Left forelimb (tissue), 1 donor: ENCODE data around the gene MGAT1.

Experiments used
- DNase-seq: peaks from one replicate; pipeline ENCODE4 v3.0.0-alpha.2; 2018; ENCODE audit warnings: low spot score

The MGAT1 gene

DNA sequence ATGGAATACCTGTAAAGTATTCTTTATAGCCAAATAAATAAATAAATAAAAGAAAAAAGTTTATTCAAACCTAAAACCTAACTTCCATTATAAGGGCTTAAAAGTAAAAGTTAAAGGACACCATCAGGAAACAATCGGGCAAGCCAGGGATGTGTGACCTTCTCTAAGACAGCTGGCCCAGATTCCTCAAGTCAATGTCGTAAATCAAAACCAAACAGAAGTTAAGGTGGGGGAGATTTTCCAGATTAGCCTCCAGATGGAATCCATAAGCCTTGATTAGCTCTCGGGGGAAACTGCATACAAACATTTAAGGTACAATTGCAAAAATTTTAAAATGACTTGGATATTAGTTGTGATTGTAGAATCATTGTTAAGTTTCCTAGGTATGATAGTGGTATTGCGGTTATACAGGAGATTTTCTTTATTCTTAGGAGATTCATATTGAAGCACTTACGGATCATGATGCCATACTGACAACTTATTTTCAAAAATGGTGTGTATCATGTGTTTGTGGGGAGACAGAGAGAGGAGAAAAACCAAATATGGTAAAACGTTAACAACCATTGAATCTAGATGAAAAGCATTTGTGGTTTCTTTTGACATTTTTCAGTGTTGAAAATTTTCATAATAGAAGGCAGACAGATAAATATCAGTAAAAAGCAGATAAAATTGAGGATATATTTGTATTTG, 21.5 kb upstream of the MGAT1 start:
- DNase-seq = no peak

DNA sequence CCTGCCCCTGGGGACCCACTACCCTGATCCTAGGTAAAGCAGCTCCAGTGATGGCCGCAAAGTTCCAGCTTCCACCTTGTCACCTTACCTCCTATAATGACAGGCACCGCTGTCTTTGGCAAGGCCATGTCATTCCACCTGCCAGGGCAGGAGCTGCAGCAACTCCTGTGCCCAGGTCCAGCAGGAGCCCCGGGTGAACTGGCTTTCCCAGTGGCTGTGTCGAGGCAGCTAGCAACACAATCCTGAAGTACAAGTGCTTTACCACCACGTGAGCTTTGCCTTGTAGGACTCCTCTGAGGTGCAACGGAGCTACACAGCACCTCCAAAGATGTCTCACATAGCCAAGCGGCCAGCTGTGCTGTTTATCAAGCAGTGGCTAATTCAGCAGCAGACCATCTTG, 20.7 kb upstream of the MGAT1 start:
- DNase-seq = no peak

DNA sequence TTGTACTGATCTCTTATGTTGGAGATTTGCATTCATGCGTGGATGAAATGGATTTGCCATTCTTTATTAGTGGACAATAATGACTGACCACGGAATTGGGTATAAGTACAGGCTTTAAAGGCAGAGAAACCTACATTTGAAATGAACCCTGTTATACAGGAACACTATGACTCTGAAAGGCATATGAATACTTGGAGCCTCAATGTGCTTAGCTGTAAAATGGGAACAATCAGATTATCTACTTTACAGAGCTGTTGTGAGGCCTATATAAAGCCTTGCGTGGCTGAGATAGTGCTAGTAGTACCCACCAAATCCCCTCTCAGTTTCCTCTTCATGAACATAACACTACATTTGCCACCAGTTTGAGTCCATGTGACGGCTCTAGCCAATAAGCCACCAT, 18.9 kb upstream of the MGAT1 start:
- no peak for DNase-seq

DNA sequence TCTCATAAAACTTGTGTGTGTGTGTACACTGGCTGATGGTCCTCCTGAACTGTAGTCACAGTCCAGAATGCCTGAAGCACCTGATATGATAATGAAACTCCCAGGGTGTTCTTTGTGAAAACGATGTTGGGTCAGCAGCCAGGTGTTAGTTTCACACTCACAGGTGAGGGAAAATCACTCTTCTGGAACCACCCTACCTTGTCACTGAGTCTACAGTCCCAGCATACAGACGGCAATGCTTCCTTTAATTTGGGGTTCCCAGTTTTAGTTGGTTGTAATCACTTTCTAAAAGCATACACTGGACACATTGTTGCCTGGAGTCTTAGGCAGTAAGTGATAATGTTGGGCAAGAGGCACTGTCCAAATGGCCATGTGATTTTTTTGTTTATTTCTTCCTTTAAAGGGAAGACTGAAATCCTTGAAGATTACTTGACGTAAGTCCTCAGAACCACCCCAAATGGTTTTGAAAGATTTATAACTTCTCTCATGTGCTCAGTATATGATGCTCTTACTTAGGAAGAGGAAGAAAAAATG, 18.2 kb upstream of the MGAT1 start:
- no peak for DNase-seq

DNA sequence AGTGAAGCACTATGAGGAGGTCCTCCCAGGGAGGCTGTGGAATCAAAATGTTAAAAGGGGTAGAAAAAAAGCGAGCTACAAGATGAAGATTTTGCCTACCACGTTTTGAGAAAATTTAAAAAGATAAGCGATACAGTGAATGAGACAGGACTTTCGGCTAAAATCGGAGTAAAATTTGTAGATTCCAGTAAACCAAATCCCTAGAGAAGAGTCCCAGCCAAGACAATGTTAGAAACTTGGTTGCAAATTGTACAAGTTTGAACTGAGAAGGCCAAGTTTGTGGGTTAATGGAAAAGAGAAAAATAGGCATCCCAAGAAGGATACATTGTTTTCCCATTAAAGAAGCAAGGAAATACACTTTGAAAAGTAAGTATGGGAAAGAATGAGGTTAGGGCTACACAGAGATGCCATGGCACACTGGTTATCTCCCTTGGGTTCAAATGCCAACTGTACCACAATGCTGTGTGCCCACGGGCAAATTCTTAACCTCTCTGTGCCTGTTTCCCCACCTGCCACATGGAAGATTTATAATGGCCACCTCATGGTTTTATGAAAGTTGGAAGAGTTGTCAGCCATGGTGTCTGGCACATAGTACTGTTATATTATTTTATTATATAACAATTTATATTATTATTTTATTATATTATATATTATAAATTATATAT, 16.2 kb upstream of the MGAT1 start:
- DNase-seq = no peak

DNA sequence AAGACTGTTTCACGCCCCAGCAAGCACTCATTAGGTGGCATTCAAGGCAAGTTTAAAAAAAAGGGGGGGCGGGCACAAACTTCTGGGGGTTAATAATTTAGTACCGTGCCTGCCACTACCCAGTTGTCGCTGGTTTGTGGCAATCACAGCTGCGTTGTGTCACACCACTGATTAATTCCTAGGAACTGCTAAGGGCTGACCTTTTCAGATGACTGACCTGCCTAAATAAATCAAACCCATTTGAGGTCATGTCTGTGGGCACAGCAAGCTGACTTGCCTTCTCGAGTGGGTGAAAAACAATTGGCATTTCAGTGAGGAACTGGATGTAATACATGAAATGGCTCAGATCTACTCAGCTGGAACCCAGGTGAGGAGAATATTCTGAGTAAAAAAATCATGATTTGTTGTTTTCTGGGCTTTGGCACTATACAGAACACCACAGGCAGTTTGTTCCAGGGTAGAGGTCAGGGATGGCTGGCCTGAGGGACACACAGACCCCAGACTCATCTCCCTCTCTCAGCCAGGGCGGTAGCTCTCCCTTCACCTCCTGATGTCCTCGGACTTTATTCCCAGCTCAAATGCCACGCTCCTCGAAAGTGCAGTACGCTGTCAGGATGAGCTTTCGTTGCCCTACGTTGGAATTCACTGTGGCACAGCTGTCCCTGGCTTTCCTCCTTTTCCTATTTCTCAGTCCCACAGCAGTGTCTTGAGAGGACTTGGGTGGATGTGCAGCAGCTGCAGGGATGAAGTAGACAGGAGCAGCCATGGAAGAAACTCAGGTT, 15.5 kb upstream of the MGAT1 start:
- no peak for DNase-seq

DNA sequence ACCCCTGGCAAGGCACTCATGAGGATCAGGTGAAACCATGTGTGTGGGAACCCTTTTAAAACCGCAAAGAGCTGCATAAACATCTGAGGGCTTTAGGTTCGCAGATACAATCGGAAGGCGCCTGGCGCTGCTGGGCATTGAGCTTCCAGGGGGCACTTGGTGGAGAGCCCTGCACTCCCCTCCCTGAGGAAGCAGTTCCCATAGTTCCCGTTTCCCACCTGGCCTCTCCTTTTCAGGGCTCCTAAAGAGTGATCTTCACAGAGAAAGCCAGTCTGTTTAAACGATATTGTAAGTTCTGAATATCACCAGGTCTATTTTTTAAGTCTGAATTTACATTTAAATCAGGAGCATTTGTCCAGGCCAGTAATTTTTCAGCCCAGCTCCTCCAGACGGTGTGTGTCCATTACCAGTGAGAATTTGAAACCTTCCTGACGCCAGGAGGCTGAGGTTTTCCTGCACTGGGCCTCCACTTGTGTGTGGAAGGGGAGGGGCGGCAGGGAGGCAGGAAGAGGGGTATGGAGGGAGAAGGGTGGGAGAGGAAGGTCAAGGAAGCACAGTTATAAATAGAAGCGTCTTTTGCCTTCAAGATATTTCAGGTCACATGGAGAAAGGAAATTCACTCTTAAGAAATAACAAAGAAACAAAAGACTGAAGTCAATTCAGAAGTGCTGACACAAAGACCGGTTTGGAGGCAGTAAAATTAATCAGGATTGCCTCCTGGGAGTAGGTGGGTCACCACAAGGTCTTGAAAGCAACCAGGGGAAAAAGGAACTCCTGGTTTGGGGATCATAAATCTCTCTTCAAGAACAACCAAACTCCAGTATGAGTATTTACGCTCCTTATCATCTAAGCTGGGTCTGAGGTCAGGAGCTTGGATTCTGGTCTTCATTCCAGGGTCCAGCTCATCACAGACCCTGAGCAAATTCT, 14.3 kb upstream of the MGAT1 start:
- no peak for DNase-seq

DNA sequence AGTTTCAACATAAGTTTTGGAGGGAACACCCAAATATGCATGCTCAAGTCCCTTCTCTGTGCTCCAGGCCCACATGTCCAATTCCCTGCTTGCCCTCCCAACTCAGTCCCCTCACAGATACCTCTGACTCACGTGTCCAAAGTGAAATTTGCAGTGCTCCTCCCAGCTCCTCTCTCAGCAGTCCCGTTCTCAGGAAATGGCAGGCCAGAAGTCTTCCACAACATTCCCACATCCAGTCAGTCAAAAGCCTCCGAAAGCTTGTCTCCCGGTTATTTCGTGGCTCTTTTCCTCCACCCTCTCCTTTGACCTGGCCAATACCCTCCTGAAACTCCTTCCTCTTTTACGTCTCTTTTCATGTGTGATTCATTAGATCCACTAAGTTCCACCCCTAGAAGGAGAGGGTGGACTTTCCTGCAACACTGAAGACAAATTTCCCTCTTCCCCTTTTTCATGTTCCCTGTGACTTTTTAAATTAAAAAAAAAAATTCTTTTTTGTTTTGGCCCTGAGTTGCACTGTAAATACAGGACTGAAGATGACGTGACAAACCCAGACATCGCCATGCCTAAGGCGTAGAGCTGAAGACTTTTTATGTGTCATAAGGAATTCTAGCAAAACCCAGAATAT, 12.8 kb upstream of the MGAT1 start:
- no peak for DNase-seq

DNA sequence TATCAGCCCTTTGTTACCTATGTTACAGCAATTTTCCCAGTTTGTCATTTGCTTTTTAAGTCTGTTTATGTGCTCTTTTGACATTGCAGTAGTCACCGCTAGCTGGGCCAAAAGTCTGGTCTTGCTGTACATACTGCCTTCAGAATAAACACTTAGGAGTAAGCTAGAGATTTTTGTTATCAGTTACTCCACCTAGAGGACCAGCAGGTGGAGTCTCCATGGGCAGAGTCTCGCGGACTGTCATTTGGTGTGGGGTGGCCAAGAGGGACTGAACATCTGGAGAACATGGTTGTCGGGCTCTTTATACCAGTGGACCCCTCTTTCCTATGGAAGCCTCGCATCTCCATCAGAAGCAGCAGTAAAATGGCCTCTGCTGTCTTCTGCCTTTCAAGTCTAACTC, 10.8 kb upstream of the MGAT1 start:
- DNase-seq = no peak

DNA sequence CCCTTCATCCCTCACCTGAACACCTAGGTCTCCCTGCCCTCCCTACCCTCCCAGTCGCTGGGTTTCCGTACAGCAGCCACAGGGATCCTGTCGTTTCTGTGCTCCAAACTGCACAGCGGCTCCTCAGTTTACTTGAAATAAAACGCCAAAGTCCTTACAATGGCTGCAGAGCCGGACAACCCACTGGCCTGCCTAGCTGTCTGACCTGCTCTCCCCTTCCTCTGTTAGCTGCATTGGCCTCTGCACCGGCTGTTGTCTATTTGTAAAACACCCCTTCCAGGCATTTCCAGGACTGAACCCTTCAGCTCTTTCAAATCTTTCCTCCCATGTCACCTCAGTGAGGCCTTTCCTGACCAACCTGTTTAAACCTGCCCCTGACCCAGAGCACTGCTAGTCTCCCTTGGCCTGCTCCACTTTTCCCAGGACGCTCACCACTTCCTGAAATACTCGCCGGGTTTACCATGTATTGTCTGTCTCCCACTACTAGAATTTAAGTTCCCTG, 9.1 kb upstream of the MGAT1 start:
- DNase-seq = peak; percentile 45

DNA sequence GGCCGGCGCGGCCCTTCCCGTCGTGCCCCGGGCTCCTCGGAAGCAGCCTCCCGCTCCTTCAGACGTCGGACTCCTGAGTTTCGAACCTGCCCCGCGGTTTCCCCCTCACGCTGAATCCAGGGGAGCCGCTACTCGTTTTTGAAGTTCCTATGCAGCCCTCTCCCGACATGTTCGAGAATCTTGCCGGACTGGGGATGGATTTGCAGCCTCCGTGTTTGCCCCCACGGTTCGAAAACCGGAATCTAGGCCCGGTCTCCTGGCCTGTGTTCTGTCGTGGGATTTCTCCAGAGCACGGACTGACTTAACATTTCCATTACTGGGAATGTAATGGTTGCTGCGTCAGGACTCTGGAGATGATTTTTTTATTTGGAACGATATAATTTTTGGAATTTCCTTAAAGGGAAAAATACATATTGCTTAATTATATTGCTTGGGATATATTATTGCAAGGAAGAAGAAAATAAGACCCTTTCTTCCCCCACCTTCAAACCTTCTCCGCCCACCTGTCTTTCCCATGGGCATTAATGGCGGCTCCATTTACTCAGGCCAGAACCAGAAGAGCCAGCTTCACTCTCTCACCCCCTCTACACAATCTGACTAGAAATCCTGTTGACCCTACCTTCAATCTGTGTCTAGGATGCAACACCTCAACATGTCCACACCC, 8.5 kb upstream of the MGAT1 start:
- DNase-seq = peak; percentile 83

DNA sequence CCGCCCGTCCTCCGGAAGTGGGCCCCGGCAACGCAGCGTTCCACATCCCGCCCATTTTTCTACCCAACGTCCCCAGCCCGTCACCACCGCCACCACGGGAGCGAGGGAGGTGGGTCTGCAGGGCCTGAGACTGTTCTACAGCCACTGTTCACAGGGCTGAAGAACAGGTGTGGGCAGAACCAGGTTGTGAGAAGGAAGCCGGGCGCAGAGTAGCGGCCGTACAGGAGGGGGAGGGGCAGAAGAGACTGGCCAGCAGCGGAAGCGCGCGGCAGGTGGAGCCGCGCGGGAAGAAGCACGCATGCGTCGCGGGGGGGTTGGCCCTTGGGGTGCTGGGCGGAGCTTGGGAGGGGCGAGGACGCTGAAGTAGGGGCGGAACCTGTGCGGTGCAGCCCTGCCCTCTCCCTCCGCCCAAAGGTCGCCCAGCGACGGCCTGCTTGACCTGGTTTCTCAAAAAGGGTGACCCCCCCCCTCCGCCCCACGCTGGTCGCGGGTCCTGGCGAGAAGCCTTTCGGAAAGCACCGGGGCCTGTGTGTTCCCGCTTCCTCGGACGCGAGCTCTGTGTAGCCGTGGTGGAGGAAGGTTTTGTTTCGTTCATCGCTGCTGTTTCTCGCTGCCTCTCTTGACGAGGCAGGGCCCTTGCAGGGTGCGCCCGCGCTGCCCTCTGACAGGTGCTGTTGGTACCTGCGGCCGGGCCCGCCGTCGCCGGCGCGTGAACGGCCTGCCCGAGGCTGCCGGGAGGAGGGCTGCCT, 7.8 kb upstream of the MGAT1 start:
- peak; percentile 98 for DNase-seq

DNA sequence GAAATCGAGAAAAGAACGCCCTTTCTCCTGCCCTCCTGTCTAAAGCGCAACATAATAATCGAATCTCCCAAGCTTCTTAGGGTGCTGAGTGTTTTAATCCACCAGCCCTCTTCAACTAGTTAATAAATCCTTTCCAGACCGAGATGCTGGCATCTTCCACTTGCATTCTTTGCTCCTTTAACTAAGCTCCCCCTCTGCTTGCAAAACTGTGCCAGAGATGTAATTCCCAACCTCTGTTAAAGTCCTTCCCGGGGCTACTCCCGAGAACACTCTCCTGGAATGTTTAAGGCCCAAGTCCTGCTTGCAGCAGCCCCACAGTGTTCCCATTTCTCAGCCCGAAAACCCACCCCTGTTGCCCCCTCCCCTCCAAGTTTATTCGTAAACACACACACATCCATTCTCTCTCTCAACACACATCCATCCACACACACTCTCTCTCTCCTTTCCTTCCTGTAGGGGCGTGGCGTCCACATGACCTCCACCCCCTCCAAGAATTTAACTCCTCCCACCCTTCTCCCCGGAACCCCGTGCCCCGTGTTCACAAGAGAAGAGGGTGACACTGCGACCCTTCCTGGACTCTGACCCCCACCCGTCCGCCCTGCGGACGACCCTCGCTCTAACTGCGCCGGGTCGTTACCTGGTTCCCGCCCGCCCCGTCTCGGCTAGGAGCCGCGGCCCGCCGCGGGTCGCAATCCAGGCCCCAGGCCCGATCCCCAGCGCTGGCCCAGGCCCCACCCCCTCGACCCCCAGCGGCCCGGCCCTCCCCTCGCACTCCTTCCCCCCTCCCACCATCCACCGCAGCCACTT, 7.0 kb upstream of the MGAT1 start:
- no peak for DNase-seq

DNA sequence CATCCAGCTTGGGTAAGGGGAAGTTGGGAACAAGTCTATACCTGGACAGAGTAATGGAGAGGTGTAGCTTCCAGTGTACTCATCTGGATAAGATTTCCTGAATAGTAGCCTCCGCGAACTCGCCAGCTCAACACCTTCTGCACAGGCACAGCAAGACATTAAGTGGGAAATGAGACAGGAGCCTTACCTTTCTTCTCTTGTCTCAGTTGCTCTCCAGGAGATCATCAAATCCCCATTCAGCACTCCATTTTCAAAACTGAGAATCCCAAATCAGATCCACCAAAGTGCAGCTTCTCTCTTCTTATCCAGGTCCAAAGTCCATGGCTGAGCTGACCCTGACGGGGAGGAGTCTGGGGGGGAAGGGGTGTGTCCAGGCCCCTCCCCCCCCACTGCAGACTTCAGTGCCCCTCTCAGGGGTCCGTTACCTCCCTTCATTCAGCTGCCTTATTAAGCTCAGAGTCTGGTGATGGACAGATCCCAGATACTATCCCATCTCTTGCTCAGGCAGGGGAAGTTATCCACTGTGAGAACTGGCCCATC, 5.9 kb upstream of the MGAT1 start:
- DNase-seq = peak; percentile 41

DNA sequence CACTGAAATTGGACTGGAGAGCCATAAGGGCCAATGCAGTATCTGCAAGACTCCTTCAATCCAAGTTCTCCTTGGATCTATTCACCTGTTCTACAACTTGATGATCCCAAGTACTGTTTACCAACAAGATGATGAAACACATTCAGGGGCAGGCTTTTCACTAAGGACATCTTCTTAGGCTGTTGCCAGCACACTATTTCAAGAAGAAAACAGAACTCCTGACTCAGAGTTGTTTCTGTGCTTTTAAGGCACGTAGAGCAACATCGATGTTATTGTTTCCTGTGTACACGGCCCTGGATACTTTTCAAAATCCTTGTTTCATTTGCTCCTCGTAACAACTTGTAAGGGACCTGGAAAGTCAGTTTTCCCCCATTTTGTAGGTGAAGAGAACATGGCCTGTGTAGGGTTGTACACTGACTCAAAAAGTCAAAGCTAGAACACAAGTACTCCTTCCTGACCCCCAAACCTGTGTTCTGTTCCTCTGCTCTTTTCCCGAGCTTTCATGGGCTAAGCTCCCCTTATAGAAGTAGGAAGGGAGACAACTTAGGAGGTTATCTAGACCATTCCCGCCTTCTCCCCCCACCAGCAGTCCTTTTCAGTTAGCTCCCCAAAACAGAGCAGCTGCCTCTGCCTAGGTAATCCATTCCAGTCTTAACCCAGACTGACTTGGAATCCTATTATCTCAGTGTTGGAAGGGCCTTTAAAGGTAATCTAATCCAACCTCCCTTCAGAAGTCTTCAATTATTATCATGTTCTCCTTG, 5.2 kb upstream of the MGAT1 start:
- DNase-seq = no peak

DNA sequence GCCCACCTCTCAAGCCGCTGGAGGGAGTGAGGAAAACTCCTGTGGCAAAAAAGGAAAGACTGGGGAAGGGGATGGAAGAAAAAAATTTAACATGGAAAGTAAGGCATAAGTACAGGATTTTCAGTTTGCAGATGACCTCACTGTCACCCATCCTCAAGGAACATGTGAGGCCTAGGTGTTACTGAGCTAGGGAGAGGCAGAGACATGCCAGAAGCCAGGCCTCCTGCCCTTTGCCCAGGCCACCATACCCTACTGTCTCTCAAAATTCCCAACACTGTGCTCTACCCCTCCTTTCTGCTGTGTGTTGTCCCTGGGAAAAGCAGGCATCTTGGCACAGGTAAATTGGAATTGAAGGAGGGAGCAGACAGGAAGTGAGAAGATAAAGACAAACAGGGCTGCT, 4.4 kb upstream of the MGAT1 start:
- no peak for DNase-seq

DNA sequence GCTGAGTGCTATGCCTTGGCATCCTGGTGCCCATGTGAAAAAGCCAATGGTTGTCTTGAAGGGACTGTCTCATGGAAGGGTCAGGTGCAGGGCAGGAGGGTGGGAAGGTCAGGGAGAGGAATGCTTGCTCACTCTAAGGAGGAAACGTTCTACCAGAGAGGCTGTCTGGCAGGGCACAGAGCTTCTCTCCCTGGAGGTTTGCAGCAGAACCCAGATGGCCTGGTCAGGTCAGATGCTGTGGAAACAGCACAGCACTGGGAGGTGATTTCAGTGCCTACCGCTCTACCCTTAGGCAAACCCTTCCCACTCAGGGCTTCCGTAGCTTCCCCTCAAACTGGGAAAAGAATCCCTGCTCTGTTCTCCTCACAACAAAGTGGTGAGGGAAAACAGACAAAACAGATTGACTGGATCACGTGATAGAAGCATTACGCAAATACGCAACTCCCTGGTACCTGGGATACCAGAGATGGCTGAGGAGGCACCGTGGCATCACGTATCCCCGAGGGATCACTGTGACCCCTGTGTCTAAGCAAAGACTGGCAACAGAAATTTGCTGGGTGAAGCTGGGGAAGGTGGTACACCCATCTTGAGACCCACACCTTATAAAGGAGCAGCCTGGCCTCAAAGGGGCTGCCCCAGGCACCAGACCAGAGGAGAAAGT, 3.9 kb upstream of the MGAT1 start:
- DNase-seq = peak; percentile 59
